ENCODE data around the gene MLLT6. TPM values are rescaled to one million over a fixed set of nuclear protein-coding genes. Genes with fewer than 3 reads are reported as not detected.

The MLLT6 gene
- polyA plus RNA-seq, 3 donors, result 0.72 to 55.4 (median 0.82) TPM

DNA sequence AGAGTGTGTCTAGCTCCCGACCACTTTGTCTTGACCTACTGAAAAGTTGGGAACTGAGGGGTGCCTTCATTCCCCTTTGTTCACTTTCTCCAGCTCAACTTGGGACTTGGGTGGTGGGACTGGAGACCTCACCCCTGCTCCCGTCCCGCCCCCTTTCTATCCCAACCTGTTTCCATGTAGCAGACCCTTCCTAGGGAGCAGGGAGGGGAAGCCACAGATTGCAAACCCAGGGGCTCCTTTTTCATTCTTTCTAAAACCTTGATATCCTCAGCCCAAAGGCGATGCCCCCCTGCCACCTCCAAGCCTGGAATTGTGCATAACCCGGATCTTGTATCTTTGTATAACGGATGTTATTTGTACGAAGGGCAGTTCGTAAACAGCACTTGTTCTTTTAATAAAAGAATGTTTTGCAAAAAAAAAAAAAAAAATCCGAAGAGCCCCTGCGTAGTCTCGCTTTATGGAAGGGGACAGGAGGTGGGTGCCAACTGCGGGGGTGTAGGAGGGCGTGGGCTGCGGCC, 24.4 kb downstream of the MLLT6 start:
- H3K79me2 ChIP-seq (ENCODE audit: insufficient read depth, low read length), result no peaks in the 10 kb centered on the region
- H3K36me3 Mint-ChIP-seq, result peaks cover 23 to 31% of the 10 kb centered on the region in 2 donors
- H3K27ac Mint-ChIP-seq, result peak overlapping the region in 5 of 7 donors; percentile 13 to 84 (median 72)
- no peaks in the 10 kb centered on the region for H3K27me3 ChIP-seq (ENCODE audit: control insufficient read depth in 2 of 2, insufficient read depth in 2 of 2, low read length in 2 of 2)
- no peaks in the 10 kb centered on the region for H3K9me3 ChIP-seq (replicated peaks in 1 of 2; ENCODE audit: control insufficient read depth in 1 of 2, insufficient read depth in 1 of 2, low read length in 2 of 2)
- no peak for TF ChIP-seq CTCF (IDR thresholded peaks at IDR 0.05)
- H3K9me3 Mint-ChIP-seq, result peaks cover 0 to 3% (median 0%) of the 10 kb centered on the region in 7 donors
- H3K4me1 ChIP-seq (ENCODE audit: control insufficient read depth in 1 of 2, insufficient read depth in 2 of 2, low read length in 2 of 2), result peaks cover 53 to 56% of the 10 kb centered on the region in 2 donors
- intact Hi-C loops (cut with micrococcal nuclease), result no loop called here
- peak overlapping the region; percentile 83 for H3K4me2 ChIP-seq (replicated peaks; ENCODE audit: extremely low read depth, low read length, poor library complexity, severe bottlenecking)
- peak overlapping the region; percentile 76 for H3K9ac ChIP-seq (ENCODE audit: insufficient read depth, low read length, poor library complexity, severe bottlenecking)
- H4K20me1 ChIP-seq (ENCODE audit: insufficient read depth, low read length), result peaks cover 3% of the 10 kb centered on the region
- H3K4me1 Mint-ChIP-seq, result peaks cover 58% of the 10 kb centered on the region
- WGBS (ENCODE audit: insufficient coverage), result 2% methylated on average over 6 of the region's 14 CpGs
- H3K27me3 Mint-ChIP-seq (ENCODE audit: low read depth in 3 of 3), result peaks cover 0 to 8% (median 0%) of the 10 kb centered on the region in 3 donors
- H2AFZ ChIP-seq (ENCODE audit: insufficient read depth, low read depth, low read length, poor library complexity, severe bottlenecking), result peak overlapping the region; percentile 88
- peaks cover 5 to 9% of the 10 kb centered on the region in 2 donors for H3K36me3 ChIP-seq (replicated peaks in 1 of 2; ENCODE audit: control insufficient read depth in 1 of 2, insufficient read depth in 2 of 2, low read length in 2 of 2)
- DNase-seq, result no peak
- H3K4me3 ChIP-seq (replicated peaks in 1 of 3; ENCODE audit: low read depth in 2 of 3, low read length in 3 of 3), result peak overlapping the region; percentile 38 to 78 (median 54)
- peak overlapping the region; percentile 66 to 67 for H3K4me3 Mint-ChIP-seq
- peak overlapping the region; percentile 16 to 81 for H3K27ac ChIP-seq (ENCODE audit: low read depth in 1 of 2, low read length in 2 of 2)

DNA sequence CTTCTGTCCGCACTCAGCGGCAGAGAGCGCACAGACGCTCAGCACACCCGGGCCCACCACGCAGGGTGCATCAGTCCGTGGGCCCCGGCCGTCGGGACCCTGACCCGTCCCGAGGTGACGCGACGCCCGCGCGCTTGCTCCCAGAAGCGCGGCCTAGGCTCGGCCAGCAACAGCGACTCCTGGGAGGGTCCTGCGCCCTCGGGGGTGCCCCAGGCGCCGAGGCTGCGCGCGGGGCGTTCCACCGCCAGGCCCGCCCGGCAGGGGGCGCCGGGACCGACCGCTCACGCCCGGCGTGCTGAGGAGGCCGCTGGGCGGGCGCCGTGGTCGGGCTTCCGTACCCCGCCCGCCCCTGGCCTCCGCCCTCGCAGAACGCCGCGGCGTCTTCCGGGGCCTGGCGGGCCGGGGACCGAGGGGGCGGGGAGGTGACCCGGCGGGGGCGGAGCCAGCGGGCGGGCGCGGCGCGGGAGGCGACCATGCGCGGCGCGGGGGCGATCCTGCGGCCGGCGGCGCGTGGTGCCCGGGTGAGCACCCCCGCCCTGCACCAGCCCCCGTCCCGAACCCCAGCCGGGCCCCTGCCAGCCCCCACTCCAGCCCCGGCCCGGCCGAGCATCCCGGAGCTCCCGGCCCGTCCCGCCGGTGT, 24.9 kb downstream of the MLLT6 start, which contains the start of gene CISD3:
Gene CISD3, plus strand, starts transcription at position 456 of the 640 bp plus-strand sequence. Its CDS starts 18 bp downstream, at position 474.
- WGBS (ENCODE audit: insufficient coverage), result under 1% methylated on average over 91 of the region's 92 CpGs
- Histone ChIP-seq H3K27ac (ENCODE audit: low read depth in 1 of 2, low read length in 2 of 2) (peak within 1 kb of the TSS; percentile 16 to 81), H3K4me1 (ENCODE audit: control insufficient read depth in 1 of 2, insufficient read depth in 2 of 2, low read length in 2 of 2) (peaks cover 47 to 50% of the 10 kb centered on the region in 2 donors), H3K79me2 (ENCODE audit: insufficient read depth, low read length) (no peaks in the 10 kb centered on the region), H4K20me1 (ENCODE audit: insufficient read depth, low read length) (peaks cover 3% of the 10 kb centered on the region), H3K9me3 (replicated peaks in 1 of 2; ENCODE audit: control insufficient read depth in 1 of 2, insufficient read depth in 1 of 2, low read length in 2 of 2) (no peaks in the 10 kb centered on the region), H3K9ac (ENCODE audit: insufficient read depth, low read length, poor library complexity, severe bottlenecking) (peak within 1 kb of the TSS; percentile 76), H3K27me3 (ENCODE audit: control insufficient read depth in 2 of 2, insufficient read depth in 2 of 2, low read length in 2 of 2) (no peaks in the 10 kb centered on the region), H3K36me3 (replicated peaks in 1 of 2; ENCODE audit: control insufficient read depth in 1 of 2, insufficient read depth in 2 of 2, low read length in 2 of 2) (peaks cover 5 to 10% of the 10 kb centered on the region in 2 donors), H2AFZ (ENCODE audit: insufficient read depth, low read depth, low read length, poor library complexity, severe bottlenecking) (peak within 1 kb of the TSS; percentile 88), H3K4me2 (replicated peaks; ENCODE audit: extremely low read depth, low read length, poor library complexity, severe bottlenecking) (peak within 1 kb of the TSS; percentile 83), H3K4me3 (replicated peaks in 1 of 3; ENCODE audit: low read depth in 2 of 3, low read length in 3 of 3) (peak within 1 kb of the TSS; percentile 66 to 94 (median 89))
- H3K4me1 Mint-ChIP-seq, result peaks cover 53% of the 10 kb centered on the region
- H3K4me3 Mint-ChIP-seq, result peak within 1 kb of the TSS; percentile 88 to 94
- intact Hi-C loops (cut with micrococcal nuclease), result loop anchor here in 1 of 2 donors (1.0 to 2.0 kb wide), 2 partner anchors 22 to 29 kb away; partner anchors contain the start of gene PSMB3
- H3K27me3 Mint-ChIP-seq (ENCODE audit: low read depth in 3 of 3), result peaks cover 0 to 8% (median 0%) of the 10 kb centered on the region in 3 donors
- peaks cover 0 to 3% (median 0%) of the 10 kb centered on the region in 7 donors for H3K9me3 Mint-ChIP-seq
- peak; percentile 80 to 84 (median 84) for DNase-seq
- TF ChIP-seq CTCF (IDR thresholded peaks at IDR 0.05), result peak; percentile 78
- peaks cover 21 to 32% of the 10 kb centered on the region in 2 donors for H3K36me3 Mint-ChIP-seq
- peak within 1 kb of the TSS; percentile 78 to 93 (median 89) for H3K27ac Mint-ChIP-seq
